LHCN-M2 (cell line): ENCODE results near the gene TOP1. TPM values are rescaled to one million over a fixed set of nuclear protein-coding genes. Genes with fewer than 3 reads are reported as not detected.
A peak's percentile ranks its signal among the peaks of the same experiment; 100 is the strongest.

Experiments
- DNase-seq: peaks from one replicate; pipeline ENCODE4 v3.0.0-alpha.2; 2012; ENCODE audit warnings: low read depth
- total RNA-seq: library from RNA; depleted of rRNA; stranded (reverse); fragments of >200 nt; gene quantifications from 2 replicates; pipeline ENCODE4 v1.2.3, GENCODE V29; 2014; rRNA removed

The TOP1 gene
- total RNA-seq, 1 experiment from 2014 or later: 37.4 TPM

DNA sequence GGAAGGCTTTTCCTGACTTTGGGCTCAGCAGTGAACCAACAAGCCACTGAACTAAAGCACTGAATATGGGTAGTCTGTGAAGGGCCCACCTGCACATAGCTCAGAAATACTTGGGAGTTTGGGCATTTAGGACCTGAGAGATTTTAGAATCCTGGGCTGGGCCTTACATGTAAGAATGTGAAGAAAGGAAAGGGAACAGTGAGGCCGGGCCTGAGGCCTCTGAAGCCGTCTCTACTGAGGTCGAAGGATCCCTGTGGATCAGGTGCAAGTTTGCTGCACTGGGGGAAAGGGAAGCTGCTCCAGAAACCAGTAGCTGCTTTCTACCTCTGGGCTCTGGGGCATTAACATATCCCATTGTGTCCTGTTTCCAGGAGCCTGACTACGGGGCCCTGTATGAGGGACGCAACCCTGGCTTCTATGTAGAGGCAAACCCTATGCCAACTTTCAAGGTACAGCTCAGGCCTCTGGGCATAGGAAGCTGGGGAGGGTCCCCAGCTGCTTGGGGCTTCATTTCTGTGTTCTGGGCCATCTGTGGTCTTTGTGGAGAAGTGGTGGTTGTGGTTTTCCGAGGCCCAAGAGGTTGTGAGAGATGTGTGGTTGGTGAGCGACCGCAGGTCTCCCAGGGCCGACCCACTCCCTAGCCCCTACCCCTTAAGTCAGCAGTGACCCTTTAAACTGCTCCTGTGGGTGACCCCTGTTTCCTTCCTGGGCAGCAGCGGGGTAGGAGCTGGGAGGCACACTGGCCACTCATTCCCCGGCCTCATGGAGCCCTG is 139.0 kb downstream of the TOP1 start:
- no peak for DNase-seq

DNA sequence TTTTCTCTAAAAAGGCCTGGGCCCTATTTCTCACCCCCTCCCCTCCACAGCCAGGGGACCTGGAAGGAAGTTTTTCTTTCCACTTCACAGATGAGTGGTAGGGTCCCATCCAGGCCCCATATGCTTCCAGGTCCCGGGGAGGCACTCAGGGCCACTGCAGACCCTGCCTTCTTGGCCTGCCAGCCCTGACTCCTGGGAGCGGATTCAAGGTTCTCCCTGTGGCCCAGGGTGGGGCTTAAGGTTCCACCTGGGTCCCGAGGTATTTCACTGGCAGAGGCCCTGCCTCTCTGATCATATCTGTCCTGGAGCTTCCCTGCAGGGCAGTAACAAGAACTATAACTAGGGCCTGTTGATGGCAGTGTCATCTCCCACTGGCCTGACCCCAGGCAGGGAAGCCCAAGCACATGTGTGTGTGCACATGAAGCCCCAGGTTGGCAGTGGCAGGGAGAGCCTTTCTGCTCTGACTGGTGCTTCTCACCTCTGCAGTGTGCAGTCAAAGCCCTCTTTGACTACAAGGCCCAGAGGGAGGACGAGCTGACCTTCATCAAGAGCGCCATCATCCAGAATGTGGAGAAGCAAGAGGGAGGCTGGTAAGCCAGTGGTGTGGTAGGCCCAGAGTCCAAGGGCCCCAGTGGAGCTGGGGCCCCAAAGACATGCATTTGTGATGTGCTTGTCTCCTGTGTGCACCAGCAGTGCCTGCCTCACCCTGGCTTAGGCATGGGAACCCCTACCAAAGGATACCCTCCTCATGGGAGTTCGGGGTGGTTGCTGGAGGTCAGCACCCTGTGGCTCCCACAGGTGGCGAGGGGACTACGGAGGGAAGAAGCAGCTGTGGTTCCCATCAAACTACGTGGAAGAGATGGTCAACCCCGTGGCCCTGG is 139.9 kb downstream of the TOP1 start:
- no peak for DNase-seq

DNA sequence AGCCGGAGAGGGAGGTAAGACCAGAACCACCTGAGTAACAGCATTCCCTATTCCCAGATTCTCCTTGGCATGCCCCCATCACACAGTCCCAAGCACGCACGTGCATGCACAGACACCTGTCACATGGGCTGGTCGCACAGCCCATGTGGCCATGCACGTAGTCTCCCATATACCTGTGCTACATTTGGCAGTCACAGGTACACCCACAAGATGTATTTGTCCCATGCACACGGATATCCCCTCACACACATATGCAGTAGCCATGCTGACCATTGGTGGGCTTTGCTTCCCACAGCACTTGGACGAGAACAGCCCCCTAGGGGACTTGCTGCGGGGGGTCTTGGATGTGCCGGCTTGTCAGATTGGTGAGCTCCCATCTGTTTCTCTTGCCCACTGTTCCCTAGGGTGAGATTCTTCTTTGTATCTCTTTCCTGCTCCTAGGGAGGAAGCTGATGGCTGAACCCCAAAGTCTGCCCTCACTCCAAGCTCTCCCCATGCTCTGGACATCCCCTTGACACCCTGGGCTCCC is 140.6 kb downstream of the TOP1 start:
- no peak for DNase-seq

DNA sequence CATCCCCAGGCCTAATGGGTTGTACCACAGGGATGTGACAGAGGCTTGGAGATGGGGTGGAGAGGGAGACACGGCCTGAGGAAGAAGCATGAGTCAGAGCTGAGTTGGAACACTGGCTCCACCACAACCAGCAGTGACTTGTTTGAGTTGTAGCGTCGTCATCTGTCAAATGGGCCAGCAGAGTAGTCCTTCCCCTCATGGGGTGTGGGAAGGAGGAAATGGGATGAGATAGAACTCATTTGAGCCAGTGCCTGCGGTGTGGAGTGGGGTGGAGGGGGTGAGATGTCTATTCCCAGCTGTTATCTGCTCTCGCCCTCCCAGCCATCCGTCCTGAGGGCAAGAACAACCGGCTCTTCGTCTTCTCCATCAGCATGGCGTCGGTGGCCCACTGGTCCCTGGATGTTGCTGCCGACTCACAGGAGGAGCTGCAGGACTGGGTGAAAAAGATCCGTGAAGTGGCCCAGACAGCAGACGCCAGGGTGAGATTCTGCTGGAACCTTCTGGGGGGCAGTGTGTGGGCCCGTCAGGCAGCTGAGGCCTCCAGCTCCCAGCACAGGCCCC is 141.2 kb downstream of the TOP1 start:
- peak; percentile 76 for DNase-seq

DNA sequence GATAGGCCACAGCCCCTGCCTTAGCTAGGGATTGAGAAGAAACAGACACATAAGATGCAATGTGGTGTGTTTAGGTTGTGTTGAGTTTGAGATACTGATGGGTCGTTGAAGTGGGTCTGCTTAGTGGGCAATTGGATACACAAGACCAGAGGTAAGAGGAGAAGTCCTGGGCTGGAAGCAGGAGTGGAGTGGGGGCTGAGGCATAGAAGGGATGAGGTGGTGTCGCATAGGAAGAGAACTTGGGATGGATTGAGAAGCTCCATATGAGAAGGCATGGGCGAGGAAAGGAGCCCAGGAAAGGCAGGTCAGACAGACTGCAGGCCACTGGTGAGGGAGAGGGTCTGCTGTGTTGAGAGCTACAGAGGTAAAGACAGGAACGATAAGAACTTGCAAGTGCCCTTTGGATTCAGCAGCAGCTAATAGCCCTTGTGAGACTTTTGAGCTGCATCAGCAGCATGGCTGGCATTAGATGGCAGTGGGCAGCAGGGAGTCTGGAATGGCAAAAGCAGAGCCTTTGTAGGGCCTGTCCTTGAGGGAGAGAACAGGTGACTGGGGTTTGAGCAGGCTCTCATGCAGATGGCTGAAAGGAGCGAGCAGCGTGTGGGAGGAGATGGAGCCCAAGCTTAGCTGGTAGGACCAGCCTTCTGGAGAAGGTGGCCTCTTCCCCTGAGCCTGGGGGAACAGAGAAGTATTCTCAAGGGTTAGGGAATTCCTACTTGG is 141.9 kb downstream of the TOP1 start:
- no peak for DNase-seq

DNA sequence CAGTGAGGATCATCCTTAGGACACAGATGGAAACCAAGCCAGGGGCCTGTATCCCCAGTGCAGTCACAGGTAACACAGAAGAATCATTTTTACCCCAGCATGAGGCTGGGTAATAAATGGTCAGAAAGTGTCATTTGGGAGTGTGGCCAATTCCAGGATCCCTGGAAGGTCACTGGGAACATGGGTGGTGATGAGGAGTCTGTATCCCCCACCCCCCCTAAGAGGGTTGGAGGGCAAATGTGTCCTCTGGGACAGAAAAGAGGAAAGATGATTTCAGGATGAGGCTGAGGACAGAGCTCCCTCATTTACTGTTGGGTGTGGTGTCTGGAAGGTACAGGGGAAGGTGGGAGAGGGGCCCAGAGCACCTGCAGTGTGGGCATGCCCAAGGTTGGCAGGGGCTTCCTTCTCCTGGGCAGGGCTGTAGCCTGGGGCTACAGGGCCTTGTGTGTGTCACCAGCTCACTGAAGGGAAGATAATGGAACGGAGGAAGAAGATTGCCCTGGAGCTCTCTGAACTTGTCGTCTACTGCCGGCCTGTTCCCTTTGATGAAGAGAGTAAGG is 143.2 kb downstream of the TOP1 start:
- no peak for DNase-seq

DNA sequence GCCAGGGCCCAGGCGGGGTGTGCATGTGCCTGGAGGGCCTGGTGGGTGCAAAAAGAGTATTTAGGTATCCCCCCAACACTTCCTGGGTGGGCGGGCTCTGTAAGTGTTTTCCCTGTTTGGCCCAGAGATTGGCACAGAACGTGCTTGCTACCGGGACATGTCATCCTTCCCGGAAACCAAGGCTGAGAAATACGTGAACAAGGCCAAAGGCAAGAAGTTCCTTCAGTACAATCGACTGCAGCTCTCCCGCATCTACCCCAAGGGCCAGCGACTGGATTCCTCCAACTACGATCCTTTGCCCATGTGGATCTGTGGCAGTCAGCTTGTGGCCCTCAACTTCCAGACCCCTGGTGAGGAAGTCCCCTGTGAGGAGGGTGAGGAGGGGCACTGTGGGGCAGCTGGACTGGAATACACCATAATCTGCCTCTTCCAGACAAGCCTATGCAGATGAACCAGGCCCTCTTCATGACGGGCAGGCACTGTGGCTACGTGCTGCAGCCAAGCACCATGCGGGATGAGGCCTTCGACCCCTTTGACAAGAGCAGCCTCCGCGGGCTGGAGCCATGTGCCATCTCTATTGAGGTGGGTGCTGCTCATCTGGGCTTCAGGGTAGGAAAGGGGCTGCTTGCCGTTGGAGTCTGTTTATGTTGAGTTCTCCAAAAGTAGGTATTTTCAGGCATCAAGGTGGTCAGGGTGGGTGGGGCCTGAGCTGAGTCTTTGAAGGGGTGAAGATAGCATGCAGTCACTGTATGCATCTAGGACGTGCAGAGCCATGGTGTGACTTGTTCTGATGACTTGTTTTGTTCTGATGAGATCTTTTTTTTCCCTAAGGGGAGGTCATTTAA is 143.9 kb downstream of the TOP1 start:
- DNase-seq: no peak

DNA sequence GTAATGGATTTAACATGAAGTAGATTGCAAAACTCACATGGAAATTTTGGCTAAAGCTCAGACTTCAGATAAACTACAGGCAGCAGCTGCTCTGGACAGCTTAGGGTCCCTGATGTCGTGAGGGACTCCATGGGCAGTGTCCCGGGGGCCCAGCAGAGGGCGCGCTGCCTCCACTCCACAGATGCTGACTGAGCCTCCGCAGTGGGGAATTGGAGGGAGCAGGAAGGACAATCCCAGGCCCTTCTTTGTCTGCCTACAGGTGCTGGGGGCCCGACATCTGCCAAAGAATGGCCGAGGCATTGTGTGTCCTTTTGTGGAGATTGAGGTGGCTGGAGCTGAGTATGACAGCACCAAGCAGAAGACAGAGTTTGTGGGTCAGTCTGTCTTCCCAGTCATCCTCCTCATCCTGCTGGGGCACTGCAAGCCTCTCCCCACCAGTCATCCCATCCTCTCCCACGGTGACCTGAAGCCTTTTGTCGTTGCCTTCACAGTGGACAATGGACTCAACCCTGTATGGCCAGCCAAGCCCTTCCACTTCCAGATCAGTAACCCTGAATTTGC is 144.6 kb downstream of the TOP1 start:
- DNase-seq: peak; percentile 84

DNA sequence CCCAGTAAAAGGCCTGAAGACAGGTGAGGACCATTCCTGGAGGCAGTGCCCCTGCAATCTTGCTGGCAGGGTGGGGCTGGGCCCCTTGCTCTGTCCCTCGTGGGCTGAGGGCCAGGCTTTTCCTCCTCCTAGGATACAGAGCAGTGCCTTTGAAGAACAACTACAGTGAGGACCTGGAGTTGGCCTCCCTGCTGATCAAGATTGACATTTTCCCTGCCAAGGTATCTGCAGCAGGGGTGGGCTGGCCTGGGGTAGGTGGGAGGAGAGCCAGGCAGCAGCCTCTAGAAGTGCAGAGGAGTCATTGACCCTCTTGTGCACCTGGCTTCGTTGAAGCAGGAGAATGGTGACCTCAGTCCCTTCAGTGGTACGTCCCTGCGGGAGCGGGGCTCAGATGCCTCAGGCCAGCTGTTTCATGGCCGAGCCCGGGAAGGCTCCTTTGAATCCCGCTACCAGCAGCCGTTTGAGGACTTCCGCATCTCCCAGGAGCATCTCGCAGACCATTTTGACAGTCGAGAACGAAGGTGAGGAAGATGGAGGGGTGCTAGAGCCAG is 145.2 kb downstream of the TOP1 start:
- DNase-seq: no peak

Other genes with a start within 250 kb of the TOP1 start
- gene PLCG1, start 108.7 kb downstream of the TOP1 start, total RNA-seq: 75.9 and 81.2 TPM in 2 replicates